ENCODE data around the gene TMEM132C. TPM values are rescaled to one million over a fixed set of nuclear protein-coding genes. Genes with fewer than 3 reads are reported as not detected.

The TMEM132C gene
- total and polyA plus RNA-seq, 4 donors: 0.05 to 0.08 (median 0.05) TPM; not detected in 1

DNA sequence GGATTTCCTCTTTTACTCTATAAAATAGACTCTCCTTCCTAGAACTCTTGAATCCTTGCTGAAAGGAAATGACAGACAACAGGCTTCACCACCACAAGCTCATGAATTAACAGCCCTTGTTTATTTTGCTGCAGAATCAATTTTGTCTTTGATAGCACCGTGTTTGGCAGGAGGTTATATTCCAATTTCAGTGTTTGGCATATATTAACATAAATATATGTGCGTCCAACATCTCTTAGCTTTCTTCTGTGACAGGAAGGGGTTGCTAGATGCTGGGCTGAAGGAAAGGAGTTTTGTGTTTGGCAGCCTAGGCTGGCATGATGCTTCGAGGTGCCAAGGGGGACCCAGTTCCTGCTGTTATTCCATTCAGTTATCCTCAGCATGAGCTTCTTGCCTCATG lies 126.4 kb downstream of the TMEM132C start:
- TF ChIP-seq HNF4A (conservative IDR thresholded peaks at IDR 0.05): no peak
- no peak for TF ChIP-seq HNF4G (IDR thresholded peaks at IDR 0.05)
- TF ChIP-seq RAD21 (IDR thresholded peaks at IDR 0.05): no peak
- TF ChIP-seq FOXA2 (IDR thresholded peaks at IDR 0.05): no peak
- TF ChIP-seq EGR1 (IDR thresholded peaks at IDR 0.05; ENCODE audit: low read depth in 2 of 2): no peak
- TF ChIP-seq FOXA1 (IDR thresholded peaks at IDR 0.05): no peak
- TF ChIP-seq, protein P1, sequence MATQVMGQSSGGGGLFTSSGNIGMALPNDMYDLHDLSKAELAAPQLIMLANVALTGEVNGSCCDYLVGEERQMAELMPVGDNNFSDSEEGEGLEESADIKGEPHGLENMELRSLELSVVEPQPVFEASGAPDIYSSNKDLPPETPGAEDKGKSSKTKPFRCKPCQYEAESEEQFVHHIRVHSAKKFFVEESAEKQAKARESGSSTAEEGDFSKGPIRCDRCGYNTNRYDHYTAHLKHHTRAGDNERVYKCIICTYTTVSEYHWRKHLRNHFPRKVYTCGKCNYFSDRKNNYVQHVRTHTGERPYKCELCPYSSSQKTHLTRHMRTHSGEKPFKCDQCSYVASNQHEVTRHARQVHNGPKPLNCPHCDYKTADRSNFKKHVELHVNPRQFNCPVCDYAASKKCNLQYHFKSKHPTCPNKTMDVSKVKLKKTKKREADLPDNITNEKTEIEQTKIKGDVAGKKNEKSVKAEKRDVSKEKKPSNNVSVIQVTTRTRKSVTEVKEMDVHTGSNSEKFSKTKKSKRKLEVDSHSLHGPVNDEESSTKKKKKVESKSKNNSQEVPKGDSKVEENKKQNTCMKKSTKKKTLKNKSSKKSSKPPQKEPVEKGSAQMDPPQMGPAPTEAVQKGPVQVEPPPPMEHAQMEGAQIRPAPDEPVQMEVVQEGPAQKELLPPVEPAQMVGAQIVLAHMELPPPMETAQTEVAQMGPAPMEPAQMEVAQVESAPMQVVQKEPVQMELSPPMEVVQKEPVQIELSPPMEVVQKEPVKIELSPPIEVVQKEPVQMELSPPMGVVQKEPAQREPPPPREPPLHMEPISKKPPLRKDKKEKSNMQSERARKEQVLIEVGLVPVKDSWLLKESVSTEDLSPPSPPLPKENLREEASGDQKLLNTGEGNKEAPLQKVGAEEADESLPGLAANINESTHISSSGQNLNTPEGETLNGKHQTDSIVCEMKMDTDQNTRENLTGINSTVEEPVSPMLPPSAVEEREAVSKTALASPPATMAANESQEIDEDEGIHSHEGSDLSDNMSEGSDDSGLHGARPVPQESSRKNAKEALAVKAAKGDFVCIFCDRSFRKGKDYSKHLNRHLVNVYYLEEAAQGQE (IDR thresholded peaks at IDR 0.05): no peak
- TF ChIP-seq RXRA (IDR thresholded peaks at IDR 0.05): no peak
- TF ChIP-seq TAF1 (conservative IDR thresholded peaks at IDR 0.05): no peak
- no peak for TF ChIP-seq GABPA (IDR thresholded peaks at IDR 0.05 in 1 of 2, conservative IDR thresholded peaks at IDR 0.05 in 1 of 2)
- TF ChIP-seq, protein P2, sequence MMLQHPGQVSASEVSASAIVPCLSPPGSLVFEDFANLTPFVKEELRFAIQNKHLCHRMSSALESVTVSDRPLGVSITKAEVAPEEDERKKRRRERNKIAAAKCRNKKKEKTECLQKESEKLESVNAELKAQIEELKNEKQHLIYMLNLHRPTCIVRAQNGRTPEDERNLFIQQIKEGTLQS (IDR thresholded peaks at IDR 0.05): no peak
- TF ChIP-seq, protein P3, sequence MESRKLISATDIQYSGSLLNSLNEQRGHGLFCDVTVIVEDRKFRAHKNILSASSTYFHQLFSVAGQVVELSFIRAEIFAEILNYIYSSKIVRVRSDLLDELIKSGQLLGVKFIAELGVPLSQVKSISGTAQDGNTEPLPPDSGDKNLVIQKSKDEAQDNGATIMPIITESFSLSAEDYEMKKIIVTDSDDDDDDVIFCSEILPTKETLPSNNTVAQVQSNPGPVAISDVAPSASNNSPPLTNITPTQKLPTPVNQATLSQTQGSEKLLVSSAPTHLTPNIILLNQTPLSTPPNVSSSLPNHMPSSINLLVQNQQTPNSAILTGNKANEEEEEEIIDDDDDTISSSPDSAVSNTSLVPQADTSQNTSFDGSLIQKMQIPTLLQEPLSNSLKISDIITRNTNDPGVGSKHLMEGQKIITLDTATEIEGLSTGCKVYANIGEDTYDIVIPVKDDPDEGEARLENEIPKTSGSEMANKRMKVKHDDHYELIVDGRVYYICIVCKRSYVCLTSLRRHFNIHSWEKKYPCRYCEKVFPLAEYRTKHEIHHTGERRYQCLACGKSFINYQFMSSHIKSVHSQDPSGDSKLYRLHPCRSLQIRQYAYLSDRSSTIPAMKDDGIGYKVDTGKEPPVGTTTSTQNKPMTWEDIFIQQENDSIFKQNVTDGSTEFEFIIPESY (IDR thresholded peaks at IDR 0.05): no peak
- TF ChIP-seq, protein P4, sequence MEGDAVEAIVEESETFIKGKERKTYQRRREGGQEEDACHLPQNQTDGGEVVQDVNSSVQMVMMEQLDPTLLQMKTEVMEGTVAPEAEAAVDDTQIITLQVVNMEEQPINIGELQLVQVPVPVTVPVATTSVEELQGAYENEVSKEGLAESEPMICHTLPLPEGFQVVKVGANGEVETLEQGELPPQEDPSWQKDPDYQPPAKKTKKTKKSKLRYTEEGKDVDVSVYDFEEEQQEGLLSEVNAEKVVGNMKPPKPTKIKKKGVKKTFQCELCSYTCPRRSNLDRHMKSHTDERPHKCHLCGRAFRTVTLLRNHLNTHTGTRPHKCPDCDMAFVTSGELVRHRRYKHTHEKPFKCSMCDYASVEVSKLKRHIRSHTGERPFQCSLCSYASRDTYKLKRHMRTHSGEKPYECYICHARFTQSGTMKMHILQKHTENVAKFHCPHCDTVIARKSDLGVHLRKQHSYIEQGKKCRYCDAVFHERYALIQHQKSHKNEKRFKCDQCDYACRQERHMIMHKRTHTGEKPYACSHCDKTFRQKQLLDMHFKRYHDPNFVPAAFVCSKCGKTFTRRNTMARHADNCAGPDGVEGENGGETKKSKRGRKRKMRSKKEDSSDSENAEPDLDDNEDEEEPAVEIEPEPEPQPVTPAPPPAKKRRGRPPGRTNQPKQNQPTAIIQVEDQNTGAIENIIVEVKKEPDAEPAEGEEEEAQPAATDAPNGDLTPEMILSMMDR (IDR thresholded peaks at IDR 0.05; ENCODE audit: low read depth, low read length, missing input control): no peak
- no peak for TF ChIP-seq YY1 (IDR thresholded peaks at IDR 0.05)
- TF ChIP-seq, protein P5, sequence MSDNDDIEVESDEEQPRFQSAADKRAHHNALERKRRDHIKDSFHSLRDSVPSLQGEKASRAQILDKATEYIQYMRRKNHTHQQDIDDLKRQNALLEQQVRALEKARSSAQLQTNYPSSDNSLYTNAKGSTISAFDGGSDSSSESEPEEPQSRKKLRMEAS (IDR thresholded peaks at IDR 0.05): no peak
- no peak overlapping the region for H3K9ac ChIP-seq (ENCODE audit: low read depth in 1 of 2, low read length in 2 of 2)
- no peak overlapping the region for H3K27ac ChIP-seq (ENCODE audit: low read depth in 1 of 2, low read length in 2 of 2)
- H3K4me3 ChIP-seq (ENCODE audit: low read depth in 1 of 3, low read length in 3 of 3): no peak overlapping the region
- H3K9me3 ChIP-seq (ENCODE audit: control insufficient read depth in 4 of 4, low read length in 3 of 4): peaks cover 0 to 5% (median 2%) of the 10 kb centered on the region in 4 donors
- no peaks in the 10 kb centered on the region for H3K4me1 ChIP-seq (ENCODE audit: control insufficient read depth in 4 of 4, insufficient read depth in 4 of 4, low read length in 3 of 4)
- H3K36me3 ChIP-seq (ENCODE audit: control insufficient read depth in 4 of 4, insufficient read depth in 3 of 4, low read depth in 1 of 4, low read length in 3 of 4): no peaks in the 10 kb centered on the region
- H3K27me3 ChIP-seq (ENCODE audit: control insufficient read depth in 4 of 4, insufficient read depth in 4 of 4, low read length in 3 of 4): peaks cover 0 to 4% (median 1%) of the 10 kb centered on the region in 4 donors
- 59% methylated on average over 3 of the region's 3 CpGs for WGBS
- no peak for DNase-seq (ENCODE audit: low spot score)

DNA sequence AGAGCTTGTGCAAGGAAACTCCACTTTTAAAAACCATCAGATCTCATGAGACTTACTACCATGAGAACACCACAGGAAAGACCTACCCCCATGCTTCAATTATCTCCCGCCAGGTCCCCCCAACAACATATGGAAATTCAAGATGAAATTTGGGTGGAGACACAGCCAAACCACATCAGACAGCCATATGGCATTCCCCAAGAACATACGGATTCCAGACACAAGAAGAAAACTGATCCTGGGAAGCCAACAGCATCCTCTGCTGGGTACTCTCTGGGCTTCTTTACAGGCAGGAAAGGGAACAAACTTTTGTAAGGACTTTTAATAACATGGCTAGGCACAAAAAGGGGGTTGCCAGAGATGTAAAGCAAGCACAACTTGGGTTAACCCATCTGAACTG lies 127.2 kb downstream of the TMEM132C start:
- Histone ChIP-seq H3K4me3 (ENCODE audit: low read depth in 1 of 3, low read length in 3 of 3) (no peak overlapping the region), H3K9ac (ENCODE audit: low read depth in 1 of 2, low read length in 2 of 2) (no peak overlapping the region), H3K27me3 (ENCODE audit: control insufficient read depth in 4 of 4, insufficient read depth in 4 of 4, low read length in 3 of 4) (peaks cover 0 to 4% (median 1%) of the 10 kb centered on the region in 4 donors), H3K36me3 (ENCODE audit: control insufficient read depth in 4 of 4, insufficient read depth in 3 of 4, low read depth in 1 of 4, low read length in 3 of 4) (no peaks in the 10 kb centered on the region), H3K4me1 (ENCODE audit: control insufficient read depth in 4 of 4, insufficient read depth in 4 of 4, low read length in 3 of 4) (no peaks in the 10 kb centered on the region), H3K27ac (ENCODE audit: low read depth in 1 of 2, low read length in 2 of 2) (no peak overlapping the region), H3K9me3 (ENCODE audit: control insufficient read depth in 4 of 4, low read length in 3 of 4) (peaks cover 0 to 5% (median 2%) of the 10 kb centered on the region in 4 donors)
- 78% methylated on average over 2 of the region's 2 CpGs for WGBS
- DNase-seq (ENCODE audit: low spot score): no peak
- TF ChIP-seq, protein P5 (IDR thresholded peaks at IDR 0.05): no peak
- TF ChIP-seq, protein P3 (IDR thresholded peaks at IDR 0.05): no peak
- TF ChIP-seq HNF4G (IDR thresholded peaks at IDR 0.05): no peak
- no peak for TF ChIP-seq HNF4A (conservative IDR thresholded peaks at IDR 0.05)
- TF ChIP-seq, protein P4 (IDR thresholded peaks at IDR 0.05; ENCODE audit: low read depth, low read length, missing input control): no peak
- TF ChIP-seq NR2F2 (IDR thresholded peaks at IDR 0.05): no peak
- TF ChIP-seq, protein P2 (IDR thresholded peaks at IDR 0.05): no peak
- no peak for TF ChIP-seq FOXA2 (IDR thresholded peaks at IDR 0.05)
- no peak for TF ChIP-seq RXRA (IDR thresholded peaks at IDR 0.05)
- no peak for TF ChIP-seq RAD21 (IDR thresholded peaks at IDR 0.05)

All from liver (tissue), 9 donors.